A172 (cell line): ENCODE data around the gene ZNF628. TPM values are rescaled to one million over a fixed set of nuclear protein-coding genes. Genes with fewer than 3 reads are reported as not detected.
"Not testable (repeated sequence)": the region's sequence is repeated elsewhere in the genome, so short reads cannot be mapped to it uniquely, and the experiment has no call there.

Experiments
- DNase-seq: peaks from one replicate; pipeline ENCODE4 v3.0.0-alpha.2; 2015; ENCODE audit warnings: low spot score
- total RNA-seq: library from RNA; depleted of rRNA; stranded (reverse); fragments of >200 nt; shearing (Covaris generic); gene quantifications from 2 replicates; pipeline ENCODE4 v1.2.3, GENCODE V29; 2014; rRNA removed

ZNF628 gene
- 4.1 and 4.8 TPM in 2 replicates for total RNA-seq

GRCh38 chr19:55476100-55476775 lies at the start of gene ZNF628:
Gene ZNF628, plus strand, starts transcription at chr19:55476617. Its CDS starts 3,294 bp downstream, at chr19:55479911.
- DNase-seq = peak; percentile 97

DNA sequence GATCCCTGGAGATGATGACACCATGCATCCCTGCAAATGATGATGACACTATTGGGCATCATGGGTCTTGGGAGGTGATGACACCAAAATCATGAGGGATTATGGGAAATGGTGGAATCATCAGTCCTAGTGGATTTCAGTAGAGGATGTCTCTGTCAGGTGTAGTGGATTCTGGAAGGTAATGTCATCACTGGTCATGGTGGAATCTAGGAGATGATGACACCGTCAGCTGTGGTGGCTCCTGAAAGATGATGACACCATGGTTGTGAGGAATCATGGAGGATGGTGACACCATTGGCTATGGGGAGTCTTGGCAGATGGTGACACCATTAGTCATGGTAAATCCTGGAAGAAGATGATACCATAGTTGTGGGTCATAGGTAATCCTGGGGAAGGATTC lies 45.2 kb upstream of the ZNF628 start:
- DNase-seq = no peak

- DNase-seq = no peak
Observed at GRCh38 chr19:55432241-55432959, 44.0 kb upstream of the ZNF628 start.

- DNase-seq = no peak
Observed at GRCh38 chr19:55433292-55433691, 43.1 kb upstream of the ZNF628 start.

DNA sequence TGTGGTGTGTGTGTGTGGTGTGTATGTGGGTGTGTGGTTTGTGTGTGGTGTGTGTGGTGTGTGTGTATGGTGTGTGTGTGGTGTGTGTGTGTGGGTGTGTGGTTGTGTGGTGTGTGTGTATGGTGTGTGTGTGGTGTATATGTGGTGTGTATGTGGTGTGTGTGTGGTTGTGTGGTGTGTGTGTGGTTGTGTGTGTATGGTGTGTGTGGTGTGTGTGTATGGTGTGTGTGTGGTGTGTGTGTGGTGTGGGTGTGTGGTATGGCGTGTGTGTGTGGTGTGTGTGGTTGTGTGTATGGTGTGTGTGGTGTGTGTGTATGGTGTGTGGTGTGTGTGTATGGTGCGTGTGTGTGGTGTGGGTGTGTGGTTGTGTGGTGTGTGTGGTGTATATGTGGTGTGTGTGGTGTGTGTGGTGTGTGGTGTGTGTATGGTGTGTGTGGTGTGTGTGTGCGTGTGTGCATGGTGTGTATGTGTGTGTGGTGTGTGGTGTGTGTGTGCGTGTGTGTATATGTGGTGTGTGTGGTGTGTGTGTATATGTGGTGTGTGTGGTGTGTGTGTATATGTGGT lies 42.0 kb upstream of the ZNF628 start:
- no peak for DNase-seq

- no peak for DNase-seq
Observed at GRCh38 chr19:55435020-55435419, 41.4 kb upstream of the ZNF628 start.

GRCh38 chr19:55436847-55437246 lies 39.6 kb upstream of the ZNF628 start:
- DNase-seq = no peak

DNA sequence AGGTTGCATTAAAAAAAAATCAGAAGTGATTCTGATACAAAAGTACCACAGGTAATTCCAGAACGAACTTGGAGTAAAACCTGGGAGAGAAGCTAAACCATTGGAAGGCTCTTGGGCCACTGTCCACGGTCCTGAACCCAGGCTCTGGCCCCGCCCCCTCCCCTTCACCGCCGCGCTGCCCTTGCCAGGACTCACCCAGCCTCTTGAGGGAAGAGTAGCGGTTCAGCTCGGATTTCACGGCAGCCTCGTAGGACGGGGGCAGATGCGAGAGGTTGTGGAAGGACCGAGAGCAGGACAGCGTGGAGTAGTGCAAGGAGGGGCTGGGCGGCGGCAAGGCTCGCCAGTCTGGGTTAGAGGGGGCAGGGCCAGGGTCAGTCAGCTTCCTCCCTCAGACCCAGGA lies 39.0 kb upstream of the ZNF628 start:
- DNase-seq = peak; percentile 81

- DNase-seq = no peak
Observed at GRCh38 chr19:55439052-55439451, 37.4 kb upstream of the ZNF628 start.

DNA sequence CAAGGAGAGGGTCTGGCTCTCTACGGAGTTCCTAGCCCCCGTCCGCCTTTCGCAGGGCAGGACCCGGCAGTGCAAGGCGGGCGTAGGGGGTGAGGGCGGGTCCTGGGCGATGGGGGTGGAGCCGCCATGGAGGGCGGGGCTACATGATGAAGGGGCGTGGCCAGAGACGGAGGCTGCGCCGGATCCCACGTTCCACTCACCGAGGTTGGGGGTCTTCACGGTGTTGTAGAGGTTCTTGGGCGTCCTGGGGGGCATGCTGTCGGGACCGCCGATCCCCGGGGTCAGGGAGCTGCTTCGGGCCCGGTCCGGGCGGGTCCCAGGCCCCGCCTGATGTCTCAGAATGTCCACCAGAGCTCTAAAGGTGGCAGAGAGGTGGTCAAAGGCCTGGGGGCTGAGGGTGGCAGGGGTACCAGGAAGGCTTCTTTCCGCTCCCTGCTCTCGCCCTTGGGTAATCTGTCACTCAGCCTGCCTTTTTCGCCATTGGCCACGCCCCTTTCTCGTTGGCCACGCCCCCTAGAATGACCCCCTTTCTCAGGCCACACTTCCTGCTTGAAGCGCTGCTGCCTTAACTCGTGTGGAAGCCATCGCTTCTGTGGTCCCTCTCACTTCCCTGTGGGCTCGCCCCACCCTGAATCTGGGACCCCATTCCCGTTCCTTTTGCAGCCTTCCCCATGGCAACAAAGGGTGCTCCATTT lies 35.9 kb upstream of the ZNF628 start:
- no peak for DNase-seq

- DNase-seq = no peak
Observed at GRCh38 chr19:55441319-55441691, 35.1 kb upstream of the ZNF628 start.

DNA sequence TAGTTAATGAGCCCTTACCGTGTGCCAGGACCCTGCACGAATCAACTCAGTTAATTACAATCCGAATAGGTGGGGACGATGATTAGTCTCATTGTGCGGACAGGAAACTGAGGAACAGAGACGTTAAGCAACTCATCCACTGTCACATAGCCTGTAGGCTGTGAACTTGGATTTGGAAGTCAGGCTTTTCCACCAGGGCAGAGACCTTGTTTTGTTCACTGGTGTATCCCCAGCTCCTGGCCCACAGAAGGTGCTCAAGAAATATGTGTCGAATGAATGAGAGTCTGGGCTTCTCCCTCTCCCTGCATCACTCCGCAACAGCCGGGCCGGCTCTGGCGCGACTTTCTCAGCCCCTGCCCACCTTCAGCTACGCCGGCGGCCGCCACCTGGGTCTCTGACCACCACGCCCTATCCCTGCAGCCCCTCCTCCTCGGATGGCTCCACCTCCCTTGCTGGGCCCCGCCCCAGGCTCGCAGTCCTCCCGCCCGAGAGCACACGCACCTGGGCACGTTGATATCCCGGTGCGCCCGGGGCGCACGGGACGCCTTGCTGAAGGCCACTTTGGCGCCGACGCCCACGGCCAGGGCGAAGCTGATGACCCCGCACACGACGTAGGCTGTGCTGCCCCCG lies 34.6 kb upstream of the ZNF628 start:
- DNase-seq = no peak

DNA sequence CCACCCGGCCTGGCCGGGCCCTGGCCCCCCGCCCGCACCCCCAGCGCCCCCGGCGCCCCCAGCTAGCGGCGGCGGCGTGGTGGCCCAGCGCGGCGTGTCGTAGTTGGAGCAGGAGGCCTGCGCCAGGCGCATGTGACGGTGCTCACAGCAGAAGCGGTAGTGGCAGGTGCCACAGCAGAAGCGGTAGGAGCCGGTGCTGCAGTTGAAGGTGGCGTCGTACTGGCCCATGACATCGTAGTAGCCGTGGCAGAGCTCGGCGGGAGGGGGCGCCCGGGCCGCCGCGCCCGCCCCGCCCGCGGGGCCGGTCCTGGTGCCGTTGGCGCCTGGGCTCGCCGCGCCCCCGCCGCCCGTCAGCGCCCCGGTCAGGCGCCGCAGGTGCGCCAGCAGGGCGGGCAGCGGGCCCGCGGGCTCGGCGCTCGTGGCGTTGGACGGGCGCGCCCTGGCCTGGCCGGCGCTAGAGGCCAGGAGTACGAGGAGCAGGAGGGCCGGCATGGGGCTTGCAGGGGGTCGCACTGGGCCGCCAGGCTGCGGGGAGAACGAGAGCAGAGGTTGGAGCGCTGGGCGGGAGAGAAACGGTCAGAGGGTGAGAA lies 34.0 kb upstream of the ZNF628 start:
- no peak for DNase-seq

DNA sequence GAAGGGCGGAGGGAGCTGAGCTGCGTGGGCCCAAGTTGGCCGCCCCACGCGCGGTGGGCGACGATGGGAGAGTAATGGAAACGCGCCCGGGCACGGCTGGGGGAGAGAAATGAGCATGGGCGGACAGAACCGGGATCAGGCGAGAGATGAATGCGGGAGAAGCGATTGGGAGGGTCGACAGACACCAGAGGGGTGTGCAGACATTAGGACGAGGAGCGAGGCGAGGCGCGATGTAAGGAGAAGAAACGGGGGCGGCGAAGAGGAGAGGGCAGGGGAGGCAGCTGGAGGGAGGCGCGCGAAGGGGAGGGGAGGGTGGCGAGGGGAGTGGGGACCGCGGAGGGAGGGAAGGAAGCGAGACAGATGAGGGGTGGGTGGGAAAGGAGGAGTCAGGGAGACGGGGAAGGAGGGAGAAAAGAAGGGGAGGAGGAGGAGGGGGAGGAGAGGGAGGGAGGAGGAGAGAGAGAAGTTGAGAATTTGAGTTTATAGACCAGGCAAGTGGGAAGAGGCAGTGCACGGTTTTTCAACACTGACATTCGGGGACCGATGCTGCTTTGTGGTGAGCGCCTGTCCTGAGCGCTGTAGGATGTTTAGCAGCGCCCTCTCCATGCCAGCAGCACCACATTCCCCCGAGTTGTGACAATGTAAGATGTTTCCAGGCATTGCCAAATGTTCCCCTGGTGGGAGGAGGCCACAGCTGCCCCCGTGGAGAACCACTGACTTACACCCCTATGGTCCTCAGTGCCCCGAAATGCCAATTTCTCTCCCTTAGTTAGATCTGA lies 33.2 kb upstream of the ZNF628 start, which contains the start of gene SHISA7:
Gene SHISA7, minus strand, starts transcription at position 256 of the 779 bp plus-strand sequence. CDS start 437 bp downstream, outside the sequence.
- no peak for DNase-seq

GRCh38 chr19:55443824-55444480 lies 32.5 kb upstream of the ZNF628 start:
- no peak for DNase-seq

DNA sequence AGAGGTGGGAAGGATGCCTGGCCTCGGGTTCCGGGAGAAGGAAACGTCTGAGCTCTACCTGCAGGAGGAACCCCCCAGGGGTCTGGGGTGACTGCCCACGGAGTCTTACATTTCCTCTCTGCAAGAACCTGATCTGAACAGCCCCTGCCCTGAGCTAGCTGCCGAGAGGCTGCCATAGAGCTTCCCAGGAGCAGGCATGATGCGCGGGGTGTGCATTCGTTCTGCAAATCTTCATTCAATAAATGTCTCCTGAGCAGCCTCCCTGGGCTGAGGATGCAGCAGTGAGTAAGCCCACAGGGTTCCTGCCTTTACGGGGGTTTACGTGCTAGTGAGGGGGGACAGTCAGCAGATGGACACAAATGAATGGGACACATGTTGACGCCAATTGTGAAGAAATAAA lies 31.8 kb upstream of the ZNF628 start:
- no peak for DNase-seq

- no peak for DNase-seq
Observed at GRCh38 chr19:55446060-55446459, 30.4 kb upstream of the ZNF628 start.

DNA sequence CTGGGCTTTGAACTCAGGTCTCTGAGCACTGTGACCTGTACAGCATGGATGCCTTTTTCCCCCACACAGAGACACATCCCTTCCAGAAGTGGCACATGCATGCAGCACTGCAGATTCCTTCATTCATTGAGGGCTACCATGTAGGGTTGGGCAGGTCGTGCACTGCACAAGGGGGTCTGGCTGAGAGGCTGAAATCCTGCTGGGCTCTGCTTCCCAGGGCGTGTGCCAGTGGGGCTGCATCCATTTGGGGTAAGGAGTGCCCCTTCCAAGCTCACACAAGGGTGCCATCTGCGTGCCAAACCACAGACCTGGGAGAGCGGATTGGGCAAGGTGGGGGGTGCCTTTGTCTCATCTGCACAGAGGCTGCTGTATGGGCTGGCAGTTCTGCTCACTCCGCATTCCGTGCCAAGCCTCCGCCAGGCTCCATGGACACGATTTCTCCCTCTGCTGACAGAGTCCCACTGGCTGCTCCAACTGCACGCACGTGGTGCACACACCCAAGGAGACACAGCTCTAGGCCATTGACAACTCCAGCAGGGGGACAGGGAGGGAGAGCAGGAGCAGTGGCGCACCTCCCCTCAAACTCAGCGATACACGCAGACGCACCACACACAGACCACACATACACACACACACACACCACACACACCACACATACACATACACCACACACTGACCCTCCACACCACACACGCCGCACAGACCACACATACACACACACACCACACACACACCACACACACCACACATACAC lies 28.8 kb upstream of the ZNF628 start:
- peak; percentile 67 for DNase-seq

DNA sequence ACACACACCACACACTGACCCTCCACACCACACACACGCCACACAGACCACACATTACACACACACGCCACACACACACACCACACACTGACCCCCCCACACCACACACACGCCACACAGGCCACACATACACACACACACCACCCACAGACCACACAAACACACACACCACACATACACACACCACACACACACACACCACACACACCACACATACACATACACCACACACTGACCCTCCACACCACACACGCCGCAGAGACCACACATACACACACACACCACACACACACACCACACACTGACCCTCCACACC lies 28.3 kb upstream of the ZNF628 start:
- not testable (repeated sequence) for DNase-seq

GRCh38 chr19:55449469-55449868 lies 26.9 kb upstream of the ZNF628 start:
- DNase-seq = no peak
